Natural killer cell (primary cell): Measurements from ENCODE around the gene RDH14. TPM values are rescaled to one million over a fixed set of nuclear protein-coding genes. Genes with fewer than 3 reads are reported as not detected.

ENCODE experiments used
- ATAC-seq, 3 donors: fragments of 150-1000 bp in 2 of 3; fragments of 200-7000 bp in 1 of 3; cut with Tn5 transposase; 1 replicate in 1 of 3; 2 replicates in 2 of 3; pipeline ENCODE4 v1.10.0; 2021; ENCODE audit warnings: mild to moderate bottlenecking in 2 of 3, moderate library complexity in 2 of 3
- DNase-seq, 2 donors: peaks; one replicate each; pipeline versions ENCODE4 v3.0.0 to v3.0.0-alpha.2; 2013 to 2021; ENCODE audit warnings: mixed read lengths in 1 of 2
- H3K27ac ChIP-seq: one replicate; pipeline ENCODE4 v1.5.1; 2013; ENCODE audit warnings: mild to moderate bottlenecking, low read length
- H3K27me3 ChIP-seq: one replicate; pipeline ENCODE4 v1.6.1; 2013; ENCODE audit warnings: low read length; ENCODE audit not compliant: control insufficient read depth, insufficient read depth
- H3K36me3 ChIP-seq: one replicate; pipeline ENCODE4 v1.6.1; 2013; ENCODE audit warnings: low read length; ENCODE audit not compliant: control insufficient read depth, insufficient read depth
- H3K4me1 ChIP-seq: one replicate; pipeline ENCODE4 v1.6.1; 2013; ENCODE audit warnings: low read length; ENCODE audit not compliant: control insufficient read depth, insufficient read depth
- H3K4me3 ChIP-seq: one replicate; pipeline ENCODE4 v1.5.1; 2013; ENCODE audit warnings: low read length
- H3K9me3 ChIP-seq: one replicate; pipeline ENCODE4 v1.6.1; 2013; ENCODE audit warnings: low read length; ENCODE audit not compliant: control insufficient read depth, insufficient read depth
- H3K27ac Mint-ChIP-seq, 2 donors: one replicate each; pipeline ENCODE4 v1.8.0; 2022; ENCODE audit warnings: mild to moderate bottlenecking in 2 of 2, mixed read lengths in 2 of 2, moderate library complexity in 1 of 2
- H3K27me3 Mint-ChIP-seq, 2 donors: one replicate each; pipeline ENCODE4 v1.8.0; 2022; ENCODE audit warnings: low read depth in 2 of 2, mixed read lengths in 2 of 2
- H3K36me3 Mint-ChIP-seq: one replicate; pipeline ENCODE4 v1.8.0; 2022; ENCODE audit warnings: mixed read lengths
- H3K4me1 Mint-ChIP-seq, 2 donors: one replicate each; pipeline ENCODE4 v1.8.0; 2022; ENCODE audit warnings: mixed read lengths in 2 of 2
- H3K4me3 Mint-ChIP-seq: one replicate; pipeline ENCODE4 v1.8.0; 2022; ENCODE audit warnings: mild to moderate bottlenecking, moderate library complexity, mixed read lengths
- H3K9me3 Mint-ChIP-seq, 2 donors: one replicate each; pipeline ENCODE4 v1.8.0; 2022; ENCODE audit warnings: mixed read lengths in 2 of 2
- CTCF ChIP-seq: fragments of 200-600 bp; IDR thresholded peaks from one replicate; pipeline ENCODE4 v1.8.0; 2022; ENCODE audit warnings: antibody characterized with exemption
- WGBS: methylation state at CpG from one replicate; pipeline ENCODE4 v1.1.7; 2013; ENCODE audit warnings: missing lambda C conversion rate; ENCODE audit not compliant: insufficient coverage; 5-methylcytosine and 5-hydroxymethylcytosine counted together
- intact Hi-C: fragments of 100-400 bp; cut with micrococcal nuclease; formaldehyde crosslinking; loops from one replicate; pipeline ENCODE4 v1.14.2; 2022
- total RNA-seq, 4 donors: library from RNA; stranded (reverse); fragments of 120-200 nt in 1 of 4; gene quantifications; one replicate each; pipeline versions ENCODE4 v1.2.3 to v1.2.4, GENCODE V29; 2013 to 2022

The RDH14 gene
- total RNA-seq, 3 donors from 2014 or later (not counting 1 experiment from before 2014, with no cell fraction given) = 8.7 to 13.5 (median 12.5) TPM

GRCh38 chr2:18518116-18519111, 42.0 kb downstream of the RDH14 start:
- Mint-ChIP-seq H3K27ac (no peak overlapping the region), H3K4me1 (no peaks in the 10 kb centered on the region)
- no peaks in the 10 kb centered on the region for H3K27me3 ChIP-seq

DNA sequence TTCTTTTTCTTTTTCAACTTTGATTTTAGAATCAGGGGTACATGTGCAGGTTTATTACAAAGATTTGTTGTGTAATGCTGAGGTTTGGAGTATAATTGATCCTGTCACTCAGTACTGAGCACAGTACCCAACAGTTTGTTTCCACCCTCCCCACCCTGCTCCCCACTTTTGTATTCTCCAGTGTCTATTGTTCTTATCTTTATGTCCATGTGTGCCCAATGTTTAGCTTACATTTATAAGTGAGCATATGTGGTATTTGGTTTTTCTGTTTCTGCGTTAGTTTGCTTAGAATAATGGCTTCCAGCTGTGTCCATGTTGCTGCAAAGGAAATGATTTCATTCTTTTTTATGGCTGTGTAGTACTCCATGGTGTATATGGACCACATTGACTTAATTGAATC, 43.1 kb downstream of the RDH14 start:
- ATAC-seq (no peak), DNase-seq (no peak)
- Histone ChIP-seq H3K4me3 (no peak overlapping the region), H3K27me3 (no peaks in the 10 kb centered on the region), H3K27ac (no peak overlapping the region), H3K36me3 (no peaks in the 10 kb centered on the region), H3K9me3 (no peaks in the 10 kb centered on the region), H3K4me1 (no peaks in the 10 kb centered on the region)
- Mint-ChIP-seq H3K27ac (no peak overlapping the region), H3K4me3 (no peak overlapping the region), H3K9me3 (no peaks in the 10 kb centered on the region), H3K27me3 (peaks cover 10 to 11% of the 10 kb centered on the region in 2 donors), H3K4me1 (no peaks in the 10 kb centered on the region), H3K36me3 (no peaks in the 10 kb centered on the region)
- WGBS = 89% methylated on average over 1 of the region's 1 CpG
- intact Hi-C loops = no loop called here
- TF ChIP-seq CTCF = no peak

More at GRCh38 chr2:18518116-18519111, 42.0 kb downstream of the RDH14 start:
- H3K36me3 Mint-ChIP-seq = no peaks in the 10 kb centered on the region
- 82% methylated on average over 9 of the region's 11 CpGs for WGBS
- H3K9me3 Mint-ChIP-seq = no peaks in the 10 kb centered on the region
- H3K9me3 ChIP-seq = no peaks in the 10 kb centered on the region
- no peak for TF ChIP-seq CTCF
- peaks cover 10 to 11% of the 10 kb centered on the region in 2 donors for H3K27me3 Mint-ChIP-seq
- H3K4me1 ChIP-seq = no peaks in the 10 kb centered on the region
- H3K36me3 ChIP-seq = no peaks in the 10 kb centered on the region
- no peak overlapping the region for H3K4me3 ChIP-seq
- no peak overlapping the region for H3K27ac ChIP-seq
- intact Hi-C loops = no loop called here
- DNase-seq = no peak
- no peak for ATAC-seq
- no peak overlapping the region for H3K4me3 Mint-ChIP-seq

DNA sequence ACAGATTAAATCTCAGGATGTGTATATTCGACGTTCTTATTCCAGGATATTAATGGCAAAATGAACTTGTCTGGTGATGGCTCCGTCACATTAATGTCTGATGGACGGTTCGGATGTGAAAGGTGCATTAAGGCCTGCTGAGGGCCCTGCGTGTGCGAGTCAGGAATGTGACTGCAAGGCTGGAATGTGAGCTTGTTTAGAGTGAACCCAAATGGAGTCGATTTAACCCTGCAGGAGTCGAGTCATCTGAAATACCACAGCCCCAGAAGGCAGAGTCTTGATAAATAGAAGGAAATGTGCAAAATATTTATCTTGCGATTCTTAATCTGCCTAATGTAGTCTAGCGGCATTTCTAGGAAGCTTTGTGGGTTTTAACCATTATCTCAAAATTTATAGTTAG, 44.3 kb downstream of the RDH14 start:
- no peak overlapping the region for H3K4me3 ChIP-seq
- no peaks in the 10 kb centered on the region for H3K9me3 ChIP-seq
- no peak overlapping the region for H3K27ac ChIP-seq
- Mint-ChIP-seq H3K36me3 (no peaks in the 10 kb centered on the region), H3K9me3 (no peaks in the 10 kb centered on the region), H3K4me1 (no peaks in the 10 kb centered on the region), H3K4me3 (no peak overlapping the region), H3K27ac (no peak overlapping the region), H3K27me3 (peaks cover 12 to 13% of the 10 kb centered on the region in 2 donors)
- TF ChIP-seq CTCF = no peak
- DNase-seq (no peak), ATAC-seq (peak in 1 of 3 donors; percentile 35)
- no peaks in the 10 kb centered on the region for H3K4me1 ChIP-seq
- no peaks in the 10 kb centered on the region for H3K36me3 ChIP-seq
- intact Hi-C loops = no loop called here
- 75% methylated on average over 11 of the region's 11 CpGs for WGBS
- no peaks in the 10 kb centered on the region for H3K27me3 ChIP-seq
